Thoracic aorta (tissue), 2 donors: ENCODE measurements around the gene SGMS1. TPM values are rescaled to one million over a fixed set of nuclear protein-coding genes. Genes with fewer than 3 reads are reported as not detected.

Experiments used
- ATAC-seq: fragments of 150-250 bp; one replicate; pipeline ENCODE4 v1.8.0; 2017; ENCODE audit warnings: low read depth; ENCODE audit not compliant: insufficient number of reproducible peaks, low FRiP score
- DNase-seq: peaks from one replicate; pipeline ENCODE4 v3.0.0-alpha.2; 2020; ENCODE audit warnings: low spot score
- H3K27ac ChIP-seq, 2 donors: fragments of 200-600 bp; sonication (generic); 1 replicate in 1 of 2; 2 replicates in 1 of 2; pipeline ENCODE4 v1.5.1; 2016; ENCODE audit warnings: mild to moderate bottlenecking in 2 of 2, moderate library complexity in 2 of 2
- H3K27me3 ChIP-seq: fragments of 200-600 bp; sonication (generic); replicated peaks from 2 replicates; pipeline ENCODE4 v1.6.0; 2016; ENCODE audit warnings: mild to moderate bottlenecking; ENCODE audit not compliant: insufficient read depth
- H3K36me3 ChIP-seq: fragments of 200-600 bp; sonication (generic); one replicate; pipeline ENCODE4 v1.5.1; 2016
- H3K4me1 ChIP-seq, 2 donors: fragments of 200-600 bp; sonication (generic); 1 replicate in 1 of 2; 2 replicates in 1 of 2; pipeline versions ENCODE4 v1.5.1 to v1.6.0; 2016; ENCODE audit warnings: low read depth in 2 of 2, mild to moderate bottlenecking in 1 of 2; ENCODE audit not compliant: control insufficient read depth in 1 of 2
- H3K4me3 ChIP-seq: fragments of 200-600 bp; sonication (generic); 2 replicates; pipeline ENCODE4 v1.5.1; 2016; ENCODE audit warnings: mild to moderate bottlenecking
- H3K9me3 ChIP-seq: fragments of 200-600 bp; sonication (generic); 2 replicates; pipeline ENCODE4 v1.5.1; 2016
- total RNA-seq, 2 donors: library from RNA; depleted of rRNA; stranded (reverse); fragments of >200 nt; gene quantifications; one replicate each; pipeline versions ENCODE4 v1.1.0 to v1.2.3, GENCODE V29; 2016
- TF ChIP-seq, protein P1 (sequence below): fragments of 200-600 bp; sonication (generic); IDR thresholded peaks from one replicate; pipeline ENCODE4 v1.5.1; 2019; ENCODE audit warnings: antibody characterized with exemption

SGMS1 gene
- total RNA-seq, 2 donors from 2014 or later: 60.5 to 92.3 TPM

DNA sequence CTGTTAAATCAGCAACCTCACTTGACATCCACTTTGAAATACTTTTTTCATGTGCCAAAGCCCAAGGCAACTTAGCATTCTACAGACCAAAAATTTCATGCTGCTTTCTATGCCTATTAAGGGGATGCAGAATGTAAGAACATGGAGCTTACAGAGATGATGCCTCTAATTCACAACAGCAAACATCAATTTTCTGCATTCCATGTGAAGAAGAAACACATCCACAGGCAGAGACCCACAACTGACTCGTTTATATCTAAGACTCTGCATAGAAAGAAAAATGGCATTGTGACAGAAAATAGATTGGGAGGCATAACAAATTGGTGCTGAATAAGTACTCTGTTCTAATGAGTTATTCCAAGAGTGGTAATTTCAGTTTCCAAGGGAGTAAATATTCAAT, 107.6 kb downstream of the SGMS1 start:
- Histone ChIP-seq H3K27ac (no peak overlapping the region), H3K27me3 (no peaks in the 10 kb centered on the region), H3K9me3 (no peaks in the 10 kb centered on the region), H3K4me3 (no peak overlapping the region), H3K4me1 (peaks cover 9 to 28% of the 10 kb centered on the region in 2 donors), H3K36me3 (no peaks in the 10 kb centered on the region)
- ATAC-seq (no peak), DNase-seq (no peak)
- TF ChIP-seq, protein P1, sequence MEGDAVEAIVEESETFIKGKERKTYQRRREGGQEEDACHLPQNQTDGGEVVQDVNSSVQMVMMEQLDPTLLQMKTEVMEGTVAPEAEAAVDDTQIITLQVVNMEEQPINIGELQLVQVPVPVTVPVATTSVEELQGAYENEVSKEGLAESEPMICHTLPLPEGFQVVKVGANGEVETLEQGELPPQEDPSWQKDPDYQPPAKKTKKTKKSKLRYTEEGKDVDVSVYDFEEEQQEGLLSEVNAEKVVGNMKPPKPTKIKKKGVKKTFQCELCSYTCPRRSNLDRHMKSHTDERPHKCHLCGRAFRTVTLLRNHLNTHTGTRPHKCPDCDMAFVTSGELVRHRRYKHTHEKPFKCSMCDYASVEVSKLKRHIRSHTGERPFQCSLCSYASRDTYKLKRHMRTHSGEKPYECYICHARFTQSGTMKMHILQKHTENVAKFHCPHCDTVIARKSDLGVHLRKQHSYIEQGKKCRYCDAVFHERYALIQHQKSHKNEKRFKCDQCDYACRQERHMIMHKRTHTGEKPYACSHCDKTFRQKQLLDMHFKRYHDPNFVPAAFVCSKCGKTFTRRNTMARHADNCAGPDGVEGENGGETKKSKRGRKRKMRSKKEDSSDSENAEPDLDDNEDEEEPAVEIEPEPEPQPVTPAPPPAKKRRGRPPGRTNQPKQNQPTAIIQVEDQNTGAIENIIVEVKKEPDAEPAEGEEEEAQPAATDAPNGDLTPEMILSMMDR: no peak

DNA sequence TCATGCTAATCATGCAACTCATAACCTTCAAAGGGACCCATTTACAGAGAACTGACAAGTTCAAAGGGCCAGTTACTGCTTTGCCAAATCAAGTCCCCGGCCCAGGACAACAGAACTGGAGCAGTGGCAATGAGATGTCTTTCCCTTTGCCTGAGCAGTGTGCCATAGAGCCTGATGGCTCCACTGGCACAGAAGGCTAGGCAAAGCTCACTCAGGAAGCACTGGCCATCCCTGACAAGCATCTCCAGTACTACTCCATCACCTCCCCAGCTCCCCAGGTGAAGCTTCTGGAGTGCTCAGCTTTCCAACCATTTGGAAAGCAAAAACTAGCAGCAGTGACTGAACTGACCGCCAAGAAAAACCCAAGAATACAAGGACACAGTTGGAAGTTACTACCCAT, 108.3 kb downstream of the SGMS1 start:
- Histone ChIP-seq H3K4me3 (no peak overlapping the region), H3K9me3 (no peaks in the 10 kb centered on the region), H3K4me1 (peaks cover 9 to 28% of the 10 kb centered on the region in 2 donors), H3K27ac (no peak overlapping the region), H3K27me3 (no peaks in the 10 kb centered on the region), H3K36me3 (no peaks in the 10 kb centered on the region)
- DNase-seq (no peak), ATAC-seq (no peak)
- TF ChIP-seq, protein P1: no peak

DNA sequence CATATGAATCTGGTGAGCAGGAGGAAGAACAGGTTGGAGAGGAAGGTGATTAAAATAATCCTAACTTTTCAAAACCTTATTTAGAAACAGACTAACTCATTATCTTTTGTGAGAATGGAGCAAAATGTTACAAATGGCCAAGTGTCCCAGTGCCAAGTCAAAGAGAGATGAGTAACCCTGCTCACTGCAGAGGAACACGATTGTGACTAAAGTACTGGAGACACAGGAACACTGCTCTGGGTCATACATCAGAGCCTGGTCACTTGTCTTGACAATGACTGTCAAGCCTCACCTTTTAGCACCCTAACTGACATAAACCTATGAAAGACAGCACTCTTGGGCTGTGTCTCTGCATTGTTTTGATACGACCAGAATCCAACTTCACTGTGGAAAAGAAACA, 108.8 kb downstream of the SGMS1 start:
- Histone ChIP-seq H3K4me1 (peaks cover 9 to 28% of the 10 kb centered on the region in 2 donors), H3K27me3 (no peaks in the 10 kb centered on the region), H3K36me3 (no peaks in the 10 kb centered on the region), H3K4me3 (no peak overlapping the region), H3K27ac (no peak overlapping the region), H3K9me3 (no peaks in the 10 kb centered on the region)
- DNase-seq: no peak
- TF ChIP-seq, protein P1: no peak
- ATAC-seq: no peak

DNA sequence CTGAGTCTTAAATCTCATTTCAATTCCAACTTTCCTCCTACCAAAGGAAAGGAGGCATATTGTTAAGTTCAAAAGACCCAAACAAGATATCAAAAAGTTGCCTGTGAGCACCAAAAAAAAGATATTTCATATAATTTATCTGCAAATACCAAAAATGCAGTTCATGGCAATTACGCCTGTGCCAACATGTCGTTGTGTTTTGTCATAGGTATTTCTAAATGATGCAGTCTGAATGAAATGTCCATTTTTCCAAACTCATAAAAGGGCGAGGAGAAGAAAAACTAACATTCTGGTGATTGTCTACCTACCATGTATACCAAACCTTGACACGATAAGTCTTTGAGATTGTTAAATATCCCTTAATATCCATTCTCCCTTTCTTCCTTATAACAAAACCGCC, 109.8 kb downstream of the SGMS1 start:
- H3K27ac ChIP-seq: no peak overlapping the region
- no peak overlapping the region for H3K4me3 ChIP-seq
- H3K27me3 ChIP-seq: no peaks in the 10 kb centered on the region
- no peak for ATAC-seq
- no peak for DNase-seq
- H3K36me3 ChIP-seq: no peaks in the 10 kb centered on the region
- peaks cover 9 to 28% of the 10 kb centered on the region in 2 donors for H3K4me1 ChIP-seq
- TF ChIP-seq, protein P1: no peak
- no peaks in the 10 kb centered on the region for H3K9me3 ChIP-seq

DNA sequence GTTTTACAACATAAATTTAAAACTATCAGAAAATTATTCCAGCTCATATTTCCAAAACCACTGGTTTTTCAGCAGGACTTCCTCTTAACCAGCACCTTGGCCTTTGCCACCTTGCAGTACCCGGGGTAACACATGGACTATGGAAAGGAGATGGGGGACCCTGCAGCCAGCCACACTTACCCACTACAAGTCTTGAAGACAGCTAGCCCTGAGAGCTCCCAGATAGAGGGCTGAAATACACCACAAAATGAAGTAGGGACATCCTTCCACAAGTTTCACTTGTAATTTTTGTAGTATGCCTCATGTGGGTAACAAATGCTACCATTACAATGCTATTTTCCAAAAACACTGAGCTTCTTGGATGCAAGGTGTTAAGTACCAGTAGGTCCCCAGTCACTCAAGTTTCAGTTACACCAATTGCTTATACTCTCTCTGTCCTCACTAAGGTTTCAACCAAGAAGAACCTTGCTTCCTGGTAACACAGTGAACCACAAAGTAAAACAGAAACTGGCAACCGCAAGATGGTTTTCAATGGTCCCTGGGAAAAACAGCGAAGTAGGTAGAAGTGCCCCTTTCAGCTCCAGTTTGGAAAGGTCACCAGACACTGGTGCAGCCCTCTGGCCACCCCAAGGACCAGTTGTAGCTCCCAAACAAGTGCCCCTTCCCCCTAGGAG, 110.9 kb downstream of the SGMS1 start:
- Histone ChIP-seq H3K27me3 (no peaks in the 10 kb centered on the region), H3K27ac (no peak overlapping the region), H3K4me3 (no peak overlapping the region), H3K36me3 (no peaks in the 10 kb centered on the region), H3K9me3 (no peaks in the 10 kb centered on the region), H3K4me1 (peaks cover 9 to 31% of the 10 kb centered on the region in 2 donors)
- ATAC-seq: no peak
- DNase-seq: no peak
- TF ChIP-seq, protein P1: no peak
